Measurements from ENCODE around the gene NISCH.

DNA sequence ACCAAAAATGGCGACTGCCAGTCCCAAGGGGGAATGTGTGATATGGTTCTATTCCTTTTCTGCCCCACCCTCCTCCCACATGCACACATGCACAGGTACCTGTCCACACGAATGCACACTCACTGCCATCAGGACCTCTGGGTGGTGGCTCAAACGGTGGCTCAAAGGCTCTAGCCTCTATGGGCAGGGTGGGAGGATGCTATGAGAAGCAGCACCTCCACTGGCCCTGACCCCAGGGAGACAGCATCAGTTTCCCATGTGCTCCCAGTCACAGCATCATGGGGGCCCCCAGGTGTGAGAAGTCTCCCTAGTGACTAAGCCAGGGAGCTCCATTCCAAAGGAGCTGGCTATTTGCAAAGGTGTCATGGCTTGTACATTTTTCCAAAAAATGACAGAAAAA lies 26.4 kb upstream of the NISCH start:
- no peak for TF ChIP-seq RCOR1 (IDR thresholded peaks at IDR 0.05; ENCODE audit: low read depth, low read length)
- TF ChIP-seq, protein P1, sequence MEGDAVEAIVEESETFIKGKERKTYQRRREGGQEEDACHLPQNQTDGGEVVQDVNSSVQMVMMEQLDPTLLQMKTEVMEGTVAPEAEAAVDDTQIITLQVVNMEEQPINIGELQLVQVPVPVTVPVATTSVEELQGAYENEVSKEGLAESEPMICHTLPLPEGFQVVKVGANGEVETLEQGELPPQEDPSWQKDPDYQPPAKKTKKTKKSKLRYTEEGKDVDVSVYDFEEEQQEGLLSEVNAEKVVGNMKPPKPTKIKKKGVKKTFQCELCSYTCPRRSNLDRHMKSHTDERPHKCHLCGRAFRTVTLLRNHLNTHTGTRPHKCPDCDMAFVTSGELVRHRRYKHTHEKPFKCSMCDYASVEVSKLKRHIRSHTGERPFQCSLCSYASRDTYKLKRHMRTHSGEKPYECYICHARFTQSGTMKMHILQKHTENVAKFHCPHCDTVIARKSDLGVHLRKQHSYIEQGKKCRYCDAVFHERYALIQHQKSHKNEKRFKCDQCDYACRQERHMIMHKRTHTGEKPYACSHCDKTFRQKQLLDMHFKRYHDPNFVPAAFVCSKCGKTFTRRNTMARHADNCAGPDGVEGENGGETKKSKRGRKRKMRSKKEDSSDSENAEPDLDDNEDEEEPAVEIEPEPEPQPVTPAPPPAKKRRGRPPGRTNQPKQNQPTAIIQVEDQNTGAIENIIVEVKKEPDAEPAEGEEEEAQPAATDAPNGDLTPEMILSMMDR (IDR thresholded peaks at IDR 0.05): no peak
- TF ChIP-seq EP300 (IDR thresholded peaks at IDR 0.05): no peak
- TF ChIP-seq FOSB (CRISPR knock-in tag; IDR thresholded peaks at IDR 0.05): no peak
- no peak for TF ChIP-seq TP53 (CRISPR knock-in tag; IDR thresholded peaks at IDR 0.05)
- TF ChIP-seq, protein P2, sequence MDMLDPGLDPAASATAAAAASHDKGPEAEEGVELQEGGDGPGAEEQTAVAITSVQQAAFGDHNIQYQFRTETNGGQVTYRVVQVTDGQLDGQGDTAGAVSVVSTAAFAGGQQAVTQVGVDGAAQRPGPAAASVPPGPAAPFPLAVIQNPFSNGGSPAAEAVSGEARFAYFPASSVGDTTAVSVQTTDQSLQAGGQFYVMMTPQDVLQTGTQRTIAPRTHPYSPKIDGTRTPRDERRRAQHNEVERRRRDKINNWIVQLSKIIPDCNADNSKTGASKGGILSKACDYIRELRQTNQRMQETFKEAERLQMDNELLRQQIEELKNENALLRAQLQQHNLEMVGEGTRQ (IDR thresholded peaks at IDR 0.05): no peak
- TF ChIP-seq JUN (IDR thresholded peaks at IDR 0.05): no peak
- TF ChIP-seq POLR2A (IDR thresholded peaks at IDR 0.05; ENCODE audit: low read length): no peak
- TF ChIP-seq HDAC2 (IDR thresholded peaks at IDR 0.05): no peak
- TF ChIP-seq, protein P3, sequence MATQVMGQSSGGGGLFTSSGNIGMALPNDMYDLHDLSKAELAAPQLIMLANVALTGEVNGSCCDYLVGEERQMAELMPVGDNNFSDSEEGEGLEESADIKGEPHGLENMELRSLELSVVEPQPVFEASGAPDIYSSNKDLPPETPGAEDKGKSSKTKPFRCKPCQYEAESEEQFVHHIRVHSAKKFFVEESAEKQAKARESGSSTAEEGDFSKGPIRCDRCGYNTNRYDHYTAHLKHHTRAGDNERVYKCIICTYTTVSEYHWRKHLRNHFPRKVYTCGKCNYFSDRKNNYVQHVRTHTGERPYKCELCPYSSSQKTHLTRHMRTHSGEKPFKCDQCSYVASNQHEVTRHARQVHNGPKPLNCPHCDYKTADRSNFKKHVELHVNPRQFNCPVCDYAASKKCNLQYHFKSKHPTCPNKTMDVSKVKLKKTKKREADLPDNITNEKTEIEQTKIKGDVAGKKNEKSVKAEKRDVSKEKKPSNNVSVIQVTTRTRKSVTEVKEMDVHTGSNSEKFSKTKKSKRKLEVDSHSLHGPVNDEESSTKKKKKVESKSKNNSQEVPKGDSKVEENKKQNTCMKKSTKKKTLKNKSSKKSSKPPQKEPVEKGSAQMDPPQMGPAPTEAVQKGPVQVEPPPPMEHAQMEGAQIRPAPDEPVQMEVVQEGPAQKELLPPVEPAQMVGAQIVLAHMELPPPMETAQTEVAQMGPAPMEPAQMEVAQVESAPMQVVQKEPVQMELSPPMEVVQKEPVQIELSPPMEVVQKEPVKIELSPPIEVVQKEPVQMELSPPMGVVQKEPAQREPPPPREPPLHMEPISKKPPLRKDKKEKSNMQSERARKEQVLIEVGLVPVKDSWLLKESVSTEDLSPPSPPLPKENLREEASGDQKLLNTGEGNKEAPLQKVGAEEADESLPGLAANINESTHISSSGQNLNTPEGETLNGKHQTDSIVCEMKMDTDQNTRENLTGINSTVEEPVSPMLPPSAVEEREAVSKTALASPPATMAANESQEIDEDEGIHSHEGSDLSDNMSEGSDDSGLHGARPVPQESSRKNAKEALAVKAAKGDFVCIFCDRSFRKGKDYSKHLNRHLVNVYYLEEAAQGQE (IDR thresholded peaks at IDR 0.05): no peak
